Panc1 (cell line): ENCODE results near the gene MPL. TPM values are rescaled to one million over a fixed set of nuclear protein-coding genes. Genes with fewer than 3 reads are reported as not detected.

Experiments used
- ATAC-seq: fragments of 200-7000 bp; cut with Tn5 transposase; 2 replicates; pipeline ENCODE4 v1.9.1; 2020; ENCODE audit warnings: mild to moderate bottlenecking, moderate library complexity
- BruUV-seq: library from RNA; stranded (reverse); fragments of 400-500 nt; replicated peaks from 2 replicates; lab custom pipeline; 2021; lab: Mats Ljungman, UMichigan
- CTCF ChIA-PET: fragments of 300-600 bp; sonication (Branson Sonifier 250); formaldehyde crosslinking; loops from one replicate; lab custom pipeline; 2022; ENCODE audit warnings: antibody characterized with exemption; lab: Charles Lee
- POLR2A ChIA-PET: fragments of 300-600 bp; sonication (Branson Sonifier 250); formaldehyde crosslinking; loops from one replicate; lab custom pipeline; 2022; ENCODE audit warnings: antibody characterized with exemption; lab: Charles Lee
- DNase-seq: peaks from one replicate; pipeline ENCODE4 v3.0.0-alpha.2; 2010; ENCODE audit warnings: low read depth, low spot score
- H3K27ac ChIP-seq: 2 replicates; pipeline ENCODE4 v1.5.1; 2011; ENCODE audit warnings: mild to moderate bottlenecking, low read length, inconsistent platforms
- H3K27me3 ChIP-seq: fragments of 200-500 bp; sonication (Bioruptor generic); 2 replicates; pipeline ENCODE4 v1.6.0; 2014; ENCODE audit warnings: low read length, inconsistent platforms; ENCODE audit not compliant: control insufficient read depth, insufficient read depth
- H3K36me3 ChIP-seq: fragments of 200-500 bp; sonication (Bioruptor generic); 2 replicates; pipeline ENCODE4 v1.5.1; 2014; ENCODE audit warnings: inconsistent platforms, mild to moderate bottlenecking, low read length, moderate library complexity; ENCODE audit not compliant: control insufficient read depth, insufficient read depth
- H3K4me1 ChIP-seq: 2 replicates; pipeline ENCODE4 v1.5.1; 2011; ENCODE audit warnings: inconsistent platforms, mild to moderate bottlenecking, low read length, moderate library complexity; ENCODE audit not compliant: control insufficient read depth, insufficient read depth
- H3K4me3 ChIP-seq, 2 experiments: 2 replicates each; pipeline ENCODE4 v1.5.1; 2011 to 2012; ENCODE audit warnings: low read depth in 2 of 2, low read length in 2 of 2, mild to moderate bottlenecking in 2 of 2, inconsistent platforms in 1 of 2, moderate library complexity in 1 of 2
- H3K9me3 ChIP-seq: fragments of 200-500 bp; sonication (Bioruptor generic); 2 replicates; pipeline ENCODE4 v1.5.1; 2014; ENCODE audit warnings: low read depth, mild to moderate bottlenecking, inconsistent platforms, low read length, moderate library complexity; ENCODE audit not compliant: control insufficient read depth, insufficient read depth
- CTCF ChIP-seq: fragments of 450-650 bp; IDR thresholded peaks from 2 replicates; pipeline ENCODE4 v1.5.1; 2017; ENCODE audit warnings: mild to moderate bottlenecking
- POLR2AphosphoS5 ChIP-seq: IDR thresholded peaks from 2 replicates; pipeline ENCODE4 v1.6.1; 2012; ENCODE audit warnings: mild to moderate bottlenecking, low read depth, low read length, moderate library complexity
- SIN3A ChIP-seq: IDR thresholded peaks from 2 replicates; pipeline ENCODE4 v1.6.1; 2012; ENCODE audit warnings: low read depth, mild to moderate bottlenecking, low read length, moderate library complexity, borderline replicate concordance; ENCODE audit not compliant: insufficient read depth
- TCF7L2 ChIP-seq: IDR thresholded peaks from 2 replicates; pipeline ENCODE4 v1.6.1; 2011; ENCODE audit warnings: mild to moderate bottlenecking, low read depth, low read length, inconsistent platforms
- in situ Hi-C: cut with HindIII; loops from 2 replicates; pipeline ENCODE4 v1.10.0; 2016; ENCODE audit warnings: low sequenced_read_pairs, low pct_unique_long_range_greater_than_20kb
- intact Hi-C: fragments of 100-400 bp; cut with micrococcal nuclease; formaldehyde crosslinking; loops from one replicate; pipeline ENCODE4 v1.10.0; 2022; ENCODE audit not compliant: unreplicated experiment
- total RNA-seq: library from RNA; stranded (reverse); gene quantifications from one replicate; pipeline ENCODE4 v1.2.1, GENCODE V29; 2021; ENCODE audit not compliant: unreplicated experiment
- TF ChIP-seq, protein P1 (sequence below), 2 experiments: IDR thresholded peaks; 2 replicates each; pipeline ENCODE4 v1.6.1; 2011 to 2012; ENCODE audit warnings: low read depth in 2 of 2, control low read depth in 1 of 2, low read length in 1 of 2, mild to moderate bottlenecking in 1 of 2, moderate library complexity in 1 of 2; ENCODE audit not compliant: insufficient read depth in 1 of 2

The MPL gene
- total RNA-seq, 1 experiment from 2014 or later = not detected

DNA sequence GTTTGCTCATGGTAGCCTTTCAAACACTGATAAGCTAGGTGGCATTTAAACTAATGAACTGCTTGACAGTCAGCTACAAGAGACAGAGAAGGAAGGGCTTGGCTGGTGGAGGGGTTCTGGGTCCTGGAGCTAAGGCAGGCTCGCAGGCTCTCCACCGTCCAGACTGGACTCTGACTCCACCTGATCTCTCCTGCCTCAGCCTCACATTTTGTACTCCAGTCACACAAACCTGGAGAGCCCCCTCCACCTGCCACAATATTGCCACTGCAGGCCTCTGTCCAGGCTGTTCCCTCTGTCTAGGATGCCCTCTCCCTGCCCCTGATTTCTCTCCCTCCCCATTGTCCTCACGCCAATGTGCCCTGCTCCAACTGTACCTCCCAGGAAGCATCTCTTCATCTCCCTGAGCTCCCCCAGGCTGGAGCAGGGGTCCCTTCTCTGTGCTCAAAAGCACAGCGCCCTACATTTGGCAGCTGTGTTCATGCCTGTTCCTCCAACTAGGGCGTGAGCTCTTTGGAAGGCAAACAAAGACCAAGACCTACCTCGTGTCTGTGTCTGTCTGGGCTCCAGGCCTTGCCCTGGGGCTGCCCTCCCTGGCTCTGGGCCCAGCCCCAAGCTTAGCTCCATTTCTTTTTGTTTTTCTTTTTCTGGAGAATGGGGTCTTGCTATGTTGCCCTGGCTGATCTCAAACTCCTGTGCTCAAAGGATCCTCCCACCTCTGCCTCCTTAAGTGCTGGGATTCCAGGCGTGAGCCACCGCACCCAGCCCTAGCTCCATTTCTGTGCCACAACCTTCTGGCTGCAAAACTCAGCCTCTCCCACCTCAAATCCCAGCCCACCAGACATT, 33.9 kb upstream of the MPL start:
- H3K36me3 ChIP-seq = no peaks in the 10 kb centered on the region
- no peak overlapping the region for H3K4me3 ChIP-seq
- TF ChIP-seq SIN3A (no peak), POLR2AphosphoS5 (no peak), CTCF (no peak), TCF7L2 (no peak)
- TF ChIP-seq, protein P1, sequence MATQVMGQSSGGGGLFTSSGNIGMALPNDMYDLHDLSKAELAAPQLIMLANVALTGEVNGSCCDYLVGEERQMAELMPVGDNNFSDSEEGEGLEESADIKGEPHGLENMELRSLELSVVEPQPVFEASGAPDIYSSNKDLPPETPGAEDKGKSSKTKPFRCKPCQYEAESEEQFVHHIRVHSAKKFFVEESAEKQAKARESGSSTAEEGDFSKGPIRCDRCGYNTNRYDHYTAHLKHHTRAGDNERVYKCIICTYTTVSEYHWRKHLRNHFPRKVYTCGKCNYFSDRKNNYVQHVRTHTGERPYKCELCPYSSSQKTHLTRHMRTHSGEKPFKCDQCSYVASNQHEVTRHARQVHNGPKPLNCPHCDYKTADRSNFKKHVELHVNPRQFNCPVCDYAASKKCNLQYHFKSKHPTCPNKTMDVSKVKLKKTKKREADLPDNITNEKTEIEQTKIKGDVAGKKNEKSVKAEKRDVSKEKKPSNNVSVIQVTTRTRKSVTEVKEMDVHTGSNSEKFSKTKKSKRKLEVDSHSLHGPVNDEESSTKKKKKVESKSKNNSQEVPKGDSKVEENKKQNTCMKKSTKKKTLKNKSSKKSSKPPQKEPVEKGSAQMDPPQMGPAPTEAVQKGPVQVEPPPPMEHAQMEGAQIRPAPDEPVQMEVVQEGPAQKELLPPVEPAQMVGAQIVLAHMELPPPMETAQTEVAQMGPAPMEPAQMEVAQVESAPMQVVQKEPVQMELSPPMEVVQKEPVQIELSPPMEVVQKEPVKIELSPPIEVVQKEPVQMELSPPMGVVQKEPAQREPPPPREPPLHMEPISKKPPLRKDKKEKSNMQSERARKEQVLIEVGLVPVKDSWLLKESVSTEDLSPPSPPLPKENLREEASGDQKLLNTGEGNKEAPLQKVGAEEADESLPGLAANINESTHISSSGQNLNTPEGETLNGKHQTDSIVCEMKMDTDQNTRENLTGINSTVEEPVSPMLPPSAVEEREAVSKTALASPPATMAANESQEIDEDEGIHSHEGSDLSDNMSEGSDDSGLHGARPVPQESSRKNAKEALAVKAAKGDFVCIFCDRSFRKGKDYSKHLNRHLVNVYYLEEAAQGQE (IDR thresholded peaks at IDR 0.05; ENCODE audit: insufficient read depth in 1 of 2, low read depth in 2 of 2, low read length in 1 of 2) = no peak
- H3K27ac ChIP-seq = no peak overlapping the region
- BruUV-seq = no TSS peak
- ATAC-seq = no peak
- no peaks in the 10 kb centered on the region for H3K9me3 ChIP-seq
- H3K4me1 ChIP-seq = no peaks in the 10 kb centered on the region
- ChIA-PET CTCF (interaction anchor here (0.9 kb wide), 1 partner anchor 111 kb away, joined by 3 read pairs; no protein-coding TSS in a partner anchor), POLR2A (no interaction called here)
- H3K27me3 ChIP-seq = no peaks in the 10 kb centered on the region
- in situ Hi-C loops (no loop called here), intact Hi-C loops (no loop called here)
- no peak for DNase-seq

DNA sequence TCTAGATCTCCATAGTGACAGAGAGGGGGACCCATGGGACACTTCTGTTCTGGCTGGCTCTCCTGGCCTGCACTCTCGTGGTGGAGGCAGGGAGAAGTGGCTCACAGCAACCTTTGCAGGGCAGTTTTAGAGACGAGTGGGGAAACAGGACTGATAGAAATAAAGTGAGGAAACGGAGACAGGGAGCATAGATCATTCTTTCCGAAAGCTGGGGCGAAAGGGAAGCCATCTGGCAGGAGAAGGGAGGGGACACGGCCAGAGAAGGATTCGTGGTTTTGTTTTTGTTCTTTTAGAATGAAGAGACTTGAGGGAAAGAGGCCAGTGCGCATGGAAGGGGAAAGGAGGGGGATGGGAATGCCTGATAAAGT, 33.3 kb upstream of the MPL start:
- ChIA-PET CTCF (no interaction called here), POLR2A (no interaction called here)
- no peak for ATAC-seq
- in situ Hi-C loops = no loop called here
- intact Hi-C loops = no loop called here
- Histone ChIP-seq H3K4me1 (no peaks in the 10 kb centered on the region), H3K36me3 (no peaks in the 10 kb centered on the region), H3K4me3 (no peak overlapping the region), H3K27ac (no peak overlapping the region), H3K9me3 (no peaks in the 10 kb centered on the region), H3K27me3 (no peaks in the 10 kb centered on the region)
- DNase-seq = no peak
- TF ChIP-seq POLR2AphosphoS5 (no peak), CTCF (no peak), SIN3A (no peak), TCF7L2 (no peak)
- TF ChIP-seq, protein P1 (IDR thresholded peaks at IDR 0.05; ENCODE audit: insufficient read depth in 1 of 2, low read depth in 2 of 2, low read length in 1 of 2) = no peak
- no TSS peak for BruUV-seq
